Liver (tissue), 3 donors: ENCODE data around the gene H2BW2.

Experiments
- FOXA1 ChIP-seq: IDR thresholded peaks from 2 replicates; pipeline ENCODE4 v1.6.1; 2016; ENCODE audit warnings: antibody characterized with exemption
- GABPA ChIP-seq, 2 donors: IDR thresholded peaks in 1 of 2; conservative IDR thresholded peaks in 1 of 2; 2 replicates each; pipeline ENCODE4 v1.6.1; 2016; ENCODE audit warnings: antibody characterized with exemption in 2 of 2, mild to moderate bottlenecking in 1 of 2, moderate library complexity in 1 of 2
- HNF4A ChIP-seq, 2 donors: conservative IDR thresholded peaks; 2 replicates each; pipeline ENCODE4 v1.6.1; 2016; ENCODE audit warnings: antibody characterized with exemption in 2 of 2, mild to moderate bottlenecking in 2 of 2
- JUND ChIP-seq, 2 donors: IDR thresholded peaks; 2 replicates each; pipeline ENCODE4 v1.6.1; 2016; ENCODE audit warnings: antibody characterized with exemption in 2 of 2
- MAX ChIP-seq: IDR thresholded peaks from 2 replicates; pipeline ENCODE4 v1.6.1; 2016; ENCODE audit warnings: antibody characterized with exemption
- SP1 ChIP-seq: IDR thresholded peaks from 2 replicates; pipeline ENCODE4 v1.6.1; 2018; ENCODE audit warnings: antibody characterized with exemption, mild to moderate bottlenecking
- TAF1 ChIP-seq: conservative IDR thresholded peaks from 2 replicates; pipeline ENCODE4 v1.6.1; 2016; ENCODE audit warnings: antibody characterized with exemption, mild to moderate bottlenecking
- YY1 ChIP-seq: IDR thresholded peaks from 2 replicates; pipeline ENCODE4 v1.6.1; 2016; ENCODE audit warnings: antibody characterized with exemption, mild to moderate bottlenecking
- ZBTB33 ChIP-seq: IDR thresholded peaks from 2 replicates; pipeline ENCODE4 v1.6.1; 2016; ENCODE audit warnings: antibody characterized with exemption
- TF ChIP-seq, protein P1 (sequence below): fragments of 150-350 bp; IDR thresholded peaks from 2 replicates; pipeline ENCODE4 v1.5.1; 2017; ENCODE audit warnings: improper control_type of control experiment, low read depth, low read length; ENCODE audit not compliant: missing input control
- donor health status: healthy.
- donor health status: healthy.

- no peak for TF ChIP-seq MAX
- TF ChIP-seq, protein P1, sequence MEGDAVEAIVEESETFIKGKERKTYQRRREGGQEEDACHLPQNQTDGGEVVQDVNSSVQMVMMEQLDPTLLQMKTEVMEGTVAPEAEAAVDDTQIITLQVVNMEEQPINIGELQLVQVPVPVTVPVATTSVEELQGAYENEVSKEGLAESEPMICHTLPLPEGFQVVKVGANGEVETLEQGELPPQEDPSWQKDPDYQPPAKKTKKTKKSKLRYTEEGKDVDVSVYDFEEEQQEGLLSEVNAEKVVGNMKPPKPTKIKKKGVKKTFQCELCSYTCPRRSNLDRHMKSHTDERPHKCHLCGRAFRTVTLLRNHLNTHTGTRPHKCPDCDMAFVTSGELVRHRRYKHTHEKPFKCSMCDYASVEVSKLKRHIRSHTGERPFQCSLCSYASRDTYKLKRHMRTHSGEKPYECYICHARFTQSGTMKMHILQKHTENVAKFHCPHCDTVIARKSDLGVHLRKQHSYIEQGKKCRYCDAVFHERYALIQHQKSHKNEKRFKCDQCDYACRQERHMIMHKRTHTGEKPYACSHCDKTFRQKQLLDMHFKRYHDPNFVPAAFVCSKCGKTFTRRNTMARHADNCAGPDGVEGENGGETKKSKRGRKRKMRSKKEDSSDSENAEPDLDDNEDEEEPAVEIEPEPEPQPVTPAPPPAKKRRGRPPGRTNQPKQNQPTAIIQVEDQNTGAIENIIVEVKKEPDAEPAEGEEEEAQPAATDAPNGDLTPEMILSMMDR: no peak
- no peak for TF ChIP-seq FOXA1
- no peak for TF ChIP-seq YY1
- TF ChIP-seq ZBTB33: no peak
- TF ChIP-seq TAF1: no peak
- no peak for TF ChIP-seq JUND (IDR thresholded peaks at IDR 0.05)
- no peak for TF ChIP-seq HNF4A (conservative IDR thresholded peaks at IDR 0.05)
- TF ChIP-seq SP1: no peak
- no peak for TF ChIP-seq GABPA (IDR thresholded peaks at IDR 0.05 in 1 of 2, conservative IDR thresholded peaks at IDR 0.05 in 1 of 2)
These were observed 46.2 kb downstream of the H2BW2 start for GRCh38 chrX:104085919-104086318.
